Stimulated activated CD4-positive, alpha-beta T cell treated with anti-CD3 and anti-CD28 coated beads, TNF-alpha, amount 100 ng/mL, for 24 hours (primary cell): ENCODE measurements around the gene OR1D5.
"Not testable (repeated sequence)": the region's sequence is repeated elsewhere in the genome, so short reads cannot be mapped to it uniquely, and the experiment has no call there.

Experiments used
- DNase-seq, 3 experiments: peaks; one replicate each; pipeline ENCODE4 v3.0.0-alpha.2; 2020; ENCODE audit warnings: low read depth in 3 of 3

The OR1D5 gene, protein sequence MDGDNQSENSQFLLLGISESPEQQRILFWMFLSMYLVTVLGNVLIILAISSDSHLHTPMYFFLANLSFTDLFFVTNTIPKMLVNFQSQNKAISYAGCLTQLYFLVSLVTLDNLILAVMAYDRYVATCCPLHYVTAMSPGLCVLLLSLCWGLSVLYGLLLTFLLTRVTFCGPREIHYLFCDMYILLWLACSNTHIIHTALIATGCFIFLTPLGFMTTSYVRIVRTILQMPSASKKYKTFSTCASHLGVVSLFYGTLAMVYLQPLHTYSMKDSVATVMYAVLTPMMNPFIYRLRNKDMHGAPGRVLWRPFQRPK

GRCh38 chr17:3063507-3063906 is at the start of gene OR1D5:
OR1D5 (minus strand) TSS chr17:3063607; CDS start chr17:3063607, 0 bp downstream.
- DNase-seq, result not testable (repeated sequence)

GRCh38 chr17:3104322-3104721 is 40.9 kb upstream of the OR1D5 start, which contains the start of gene OR1D2:
OR1D2 (minus strand) TSS chr17:3104422; CDS start chr17:3092996, 11,426 bp downstream.
- DNase-seq, result no peak

GRCh38 chr17:3073850-3074249 is 10.4 kb upstream of the OR1D5 start:
- not testable (repeated sequence) for DNase-seq

DNA sequence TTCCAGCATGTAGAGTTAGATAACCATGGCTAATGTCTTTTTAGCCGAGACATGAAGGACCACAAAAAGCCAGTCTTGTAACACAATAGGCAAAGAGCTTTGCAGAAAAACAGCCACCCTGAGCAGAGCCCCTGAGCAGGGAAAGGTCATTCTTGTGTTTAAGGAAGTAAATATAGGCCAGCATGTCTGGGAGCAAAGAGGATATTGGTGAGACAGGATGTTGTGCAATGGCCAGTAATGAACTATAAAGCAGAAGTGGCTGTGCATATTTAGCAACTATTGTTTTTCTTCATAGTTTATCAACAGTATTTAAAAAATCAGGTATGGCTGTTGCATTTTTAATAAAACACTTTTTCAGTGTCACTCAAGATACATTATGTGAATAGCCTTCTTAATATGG is 1.8 kb upstream of the OR1D5 start:
- not testable (repeated sequence) for DNase-seq

- DNase-seq, result not testable (repeated sequence)
These were observed 506 bp downstream of the OR1D5 start for GRCh38 chr17:3062824-3063377.

DNA sequence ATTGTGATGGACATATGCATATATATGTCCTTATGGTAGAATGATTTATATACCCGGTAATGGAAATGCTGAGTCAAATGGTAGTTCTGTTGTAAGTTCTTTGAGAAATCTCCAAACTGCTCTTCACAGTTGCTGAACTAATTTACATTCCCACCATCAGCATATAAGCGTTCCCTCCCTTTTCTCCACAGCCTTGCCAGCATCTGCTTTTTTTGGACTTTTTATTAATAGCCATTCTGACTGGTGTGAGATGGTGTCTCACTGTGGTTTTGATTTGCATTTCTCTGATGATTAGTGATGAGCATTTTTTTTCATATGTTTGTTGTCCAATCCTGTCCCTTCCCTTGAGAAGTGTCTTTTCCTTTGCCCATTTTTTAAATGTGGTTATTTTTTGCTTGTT is 8.5 kb downstream of the OR1D5 start:
- DNase-seq, result not testable (repeated sequence)

GRCh38 chr17:3049705-3050295 is 13.6 kb downstream of the OR1D5 start:
- DNase-seq, result no peak

DNA sequence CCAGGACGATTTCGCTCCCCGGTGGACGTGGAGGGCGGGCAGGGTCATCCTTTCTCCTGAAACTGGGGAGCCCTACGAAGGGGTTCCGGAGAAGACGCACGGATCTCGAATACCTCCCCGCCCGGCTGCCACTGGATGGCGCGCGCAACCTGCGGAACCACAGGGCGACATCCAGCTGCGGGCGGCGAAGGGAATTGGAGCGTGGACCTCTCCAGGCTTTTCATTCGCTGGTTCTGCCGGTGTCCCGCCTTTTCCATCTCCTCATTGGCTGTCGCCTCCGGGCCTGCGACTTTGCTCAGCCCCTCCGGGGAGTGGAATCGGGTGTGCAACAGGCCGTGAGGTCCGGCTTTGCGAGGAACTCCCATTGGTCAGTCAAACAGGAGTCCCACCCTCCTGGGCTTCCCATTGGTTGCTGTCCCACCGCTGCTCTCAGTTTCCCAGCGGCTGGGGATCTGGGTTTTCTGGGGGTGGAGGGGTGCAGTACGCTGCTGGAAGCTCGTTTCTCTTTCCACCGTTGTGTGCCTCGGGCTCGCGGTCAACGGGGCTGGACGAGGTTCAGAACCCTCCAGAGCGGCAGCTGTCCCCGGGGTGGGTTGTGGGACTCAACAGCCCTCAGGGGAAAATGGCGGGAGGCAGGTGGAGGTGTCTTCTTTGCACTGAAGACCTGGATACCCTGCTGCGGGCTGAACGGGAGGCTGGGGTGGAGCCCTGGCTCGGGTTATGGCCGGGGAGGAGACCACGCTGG is 14.5 kb downstream of the OR1D5 start:
- DNase-seq, result peak; percentile 83 to 94 (median 91)

GRCh38 chr17:3046753-3047152 is 16.7 kb downstream of the OR1D5 start:
- no peak for DNase-seq

- peak in 1 of 3 experiments; percentile 22 for DNase-seq
These were observed 19.6 kb downstream of the OR1D5 start for GRCh38 chr17:3043737-3044365.

- no peak for DNase-seq
These were observed 22.5 kb downstream of the OR1D5 start for GRCh38 chr17:3040882-3041281.

- no peak for DNase-seq
These were observed 23.7 kb downstream of the OR1D5 start for GRCh38 chr17:3039736-3040135.

DNA sequence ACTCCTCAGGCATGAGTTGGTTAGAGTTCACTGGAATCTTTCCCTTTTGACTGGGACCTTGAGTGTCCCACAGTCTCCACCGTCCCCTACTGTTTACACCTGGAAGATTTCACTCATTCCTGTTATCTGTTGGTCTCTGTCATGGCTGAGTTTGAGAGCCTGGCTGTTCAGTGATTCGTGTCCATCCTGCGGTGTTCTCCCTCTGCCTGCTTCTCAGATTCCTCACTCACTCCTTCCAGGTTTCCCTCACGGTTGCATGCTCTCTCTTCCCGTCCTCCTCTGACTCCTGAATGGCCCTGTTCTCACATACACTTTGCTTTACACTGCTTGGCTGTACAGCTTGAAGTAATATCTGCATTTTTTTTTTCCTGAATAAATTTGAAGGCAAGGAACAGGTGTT is 24.5 kb downstream of the OR1D5 start:
- DNase-seq, result no peak

DNA sequence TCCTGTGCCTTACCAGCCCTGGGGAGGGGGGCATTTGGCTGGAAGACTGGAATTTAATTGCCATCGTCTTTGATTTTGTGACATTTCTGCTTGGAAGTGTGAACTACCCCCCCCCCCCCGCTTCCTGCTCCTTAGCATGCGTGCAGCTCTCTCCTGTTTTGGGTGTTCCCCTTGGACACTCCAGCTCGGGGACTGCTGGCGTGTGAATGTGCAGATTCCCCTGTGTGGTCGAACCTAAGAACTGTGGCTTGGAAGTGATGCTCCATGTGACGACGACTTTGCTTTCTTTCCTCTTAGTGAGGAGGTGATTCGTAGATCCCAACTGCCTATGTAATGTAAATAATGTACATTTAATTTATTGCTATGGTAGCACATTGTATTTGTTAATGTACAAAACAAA is 26.1 kb downstream of the OR1D5 start:
- no peak for DNase-seq

DNA sequence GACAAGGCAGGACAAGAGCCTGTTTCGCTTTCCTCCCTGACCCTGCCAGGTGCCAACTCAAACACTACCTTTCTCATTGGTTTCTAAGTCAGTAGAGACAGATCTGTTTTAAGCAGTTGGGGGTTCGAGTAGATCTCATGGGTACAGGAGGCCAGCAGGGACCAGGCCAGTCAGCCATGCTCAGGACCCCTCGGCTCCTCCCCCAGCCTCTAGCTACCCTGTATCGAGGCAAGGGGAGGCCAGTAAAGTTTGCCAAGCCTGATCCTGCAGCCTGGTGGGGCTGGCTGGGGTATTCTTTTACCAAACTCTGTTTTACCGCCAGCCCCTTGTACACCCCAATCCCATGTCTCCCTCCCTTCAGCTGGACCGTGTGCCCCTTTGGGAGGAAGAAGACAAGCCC is 26.6 kb downstream of the OR1D5 start:
- no peak for DNase-seq

- no peak for DNase-seq
These were observed 27.5 kb downstream of the OR1D5 start for GRCh38 chr17:3035968-3036280.

DNA sequence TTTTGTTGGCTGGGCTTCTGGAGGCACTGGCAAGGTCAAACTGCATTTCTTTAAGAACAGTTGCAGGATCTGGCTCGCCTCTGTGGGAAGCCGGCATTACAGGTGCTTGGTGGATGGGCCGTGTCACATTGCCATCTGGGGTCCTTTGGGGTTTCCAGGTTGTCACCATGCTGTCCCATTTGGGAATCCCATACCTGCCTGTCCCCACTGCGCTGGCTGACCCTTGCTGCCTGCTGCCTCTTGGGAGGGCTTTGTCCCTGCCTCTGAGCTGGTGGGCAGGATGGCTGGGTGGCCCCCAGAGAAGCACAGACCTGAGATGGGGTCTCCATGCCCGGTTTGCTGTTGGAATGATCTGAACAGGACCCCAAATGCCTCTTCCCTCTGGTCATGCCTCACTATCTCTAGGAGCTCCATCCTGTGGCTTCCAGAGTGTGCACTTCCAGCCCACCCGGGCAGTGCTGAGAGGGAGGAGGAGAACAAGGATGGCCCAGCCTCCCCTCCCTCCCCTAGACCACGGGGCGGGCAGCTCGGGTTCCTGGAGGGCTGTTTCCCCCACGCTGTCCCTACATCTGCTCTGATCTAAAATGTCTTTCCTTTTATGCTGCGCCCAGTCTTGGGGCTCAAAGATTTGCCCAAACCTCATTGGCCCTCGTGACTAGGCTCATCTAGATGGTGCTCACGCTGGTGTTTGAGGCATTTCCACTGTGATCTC is 28.0 kb downstream of the OR1D5 start:
- no peak for DNase-seq

GRCh38 chr17:3034578-3034920 is 28.9 kb downstream of the OR1D5 start:
- no peak for DNase-seq

- DNase-seq, result no peak
These were observed 29.4 kb downstream of the OR1D5 start for GRCh38 chr17:3033741-3034577.

DNA sequence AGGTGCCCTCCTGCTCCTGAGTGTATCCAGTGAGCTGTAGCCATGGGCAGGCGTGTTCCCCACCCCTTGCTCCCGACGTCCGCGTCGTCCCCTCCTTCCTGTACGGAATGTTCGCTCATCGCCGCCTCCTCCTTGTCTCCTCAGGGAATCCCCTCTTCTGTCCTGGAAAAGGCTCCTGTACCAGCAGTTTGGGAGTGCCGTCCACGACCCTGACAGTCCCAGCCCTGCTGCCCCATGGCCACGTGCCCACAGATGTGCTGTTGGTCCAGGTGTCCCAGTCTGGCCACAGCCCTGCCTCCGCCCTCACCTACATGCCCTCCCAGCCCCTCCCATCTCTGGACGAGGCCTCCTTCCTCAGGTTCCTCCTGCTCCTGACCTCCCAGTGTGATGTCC is 30.2 kb downstream of the OR1D5 start:
- DNase-seq, result no peak
